SIG-M5 treated with dmso at 0.1 percent for 504 hours (cell line): ENCODE data around the gene SCAND1.
"Not testable (repeated sequence)": the region's sequence is repeated elsewhere in the genome, so short reads cannot be mapped to it uniquely, and the experiment has no call there.

Experiments
- DNase-seq: peaks from one replicate; lab custom pipeline; 2025; ENCODE audit not compliant: unreplicated experiment; lab: John Stamatoyannopoulos, UW

The SCAND1 gene

GRCh38 chr20:35963878-35964277 is 9.6 kb upstream of the SCAND1 start:
- DNase-seq = no peak

- not testable (repeated sequence) for DNase-seq
Observed at GRCh38 chr20:35959291-35959690, 5.0 kb upstream of the SCAND1 start.

GRCh38 chr20:35956616-35957015 is 2.3 kb upstream of the SCAND1 start:
- no peak for DNase-seq

GRCh38 chr20:35954907-35955251 is 577 bp upstream of the SCAND1 start:
- peak; percentile 46 for DNase-seq

- no peak for DNase-seq
Observed at GRCh38 chr20:35953387-35954199, 709 bp downstream of the SCAND1 start.

- DNase-seq = peak; percentile 81
Observed at GRCh38 chr20:35952480-35953386, 1.6 kb downstream of the SCAND1 start.

- DNase-seq = not testable (repeated sequence)
Observed at GRCh38 chr20:35952080-35952479, 2.2 kb downstream of the SCAND1 start.

GRCh38 chr20:35950093-35950492 is 4.2 kb downstream of the SCAND1 start:
- no peak for DNase-seq

GRCh38 chr20:35947907-35948306 is 6.4 kb downstream of the SCAND1 start:
- no peak for DNase-seq

GRCh38 chr20:35947489-35947888 is 6.8 kb downstream of the SCAND1 start:
- DNase-seq = peak; percentile 32

- DNase-seq = peak; percentile 22
Observed at GRCh38 chr20:35942243-35942642, 12.1 kb downstream of the SCAND1 start.

GRCh38 chr20:35941620-35942019 is 12.7 kb downstream of the SCAND1 start:
- DNase-seq = no peak

- DNase-seq = no peak
Observed at GRCh38 chr20:35939264-35939663, 15.0 kb downstream of the SCAND1 start.

GRCh38 chr20:35934050-35934449 is 20.3 kb downstream of the SCAND1 start:
- no peak for DNase-seq

- DNase-seq = no peak
Observed at GRCh38 chr20:35929301-35929700, 25.0 kb downstream of the SCAND1 start.

GRCh38 chr20:35920523-35920922 is 33.8 kb downstream of the SCAND1 start:
- no peak for DNase-seq

GRCh38 chr20:35918021-35918420 is 36.3 kb downstream of the SCAND1 start:
- no peak for DNase-seq

GRCh38 chr20:35917077-35917476 is 37.2 kb downstream of the SCAND1 start:
- DNase-seq = peak; percentile 43

- DNase-seq = no peak
Observed at GRCh38 chr20:35912881-35913280, 41.4 kb downstream of the SCAND1 start.

- DNase-seq = no peak
Observed at GRCh38 chr20:35910254-35910653, 44.0 kb downstream of the SCAND1 start.

GRCh38 chr20:35909796-35910195 is 44.5 kb downstream of the SCAND1 start:
- no peak for DNase-seq

- no peak for DNase-seq
Observed at GRCh38 chr20:35909176-35909575, 45.1 kb downstream of the SCAND1 start.
